ENCODE results near the gene ZMIZ1.

GRCh38 chr10:79236433-79236765 is 167.6 kb downstream of the ZMIZ1 start:
- no peak for TF ChIP-seq CTCF (conservative IDR thresholded peaks at IDR 0.05; ENCODE audit: low read depth in 2 of 2)
- no peak for TF ChIP-seq REST (IDR thresholded peaks at IDR 0.05; ENCODE audit: unreplicated experiment)
- TF ChIP-seq EZH2 (IDR thresholded peaks at IDR 0.05; ENCODE audit: low read depth, unreplicated experiment) = no peak
- TF ChIP-seq POLR2AphosphoS5 (IDR thresholded peaks at IDR 0.05; ENCODE audit: low read depth) = 0 out of 2 replicates have a peak, but pooled peaks have one; percentile 25
- TF ChIP-seq EZH2phosphoT487 (IDR thresholded peaks at IDR 0.05; ENCODE audit: unreplicated experiment) = no peak
- no peak for TF ChIP-seq CREB1 (CRISPR knock-in tag; IDR thresholded peaks at IDR 0.05; ENCODE audit: low read depth)
- TF ChIP-seq ZNF114 (CRISPR knock-in tag; IDR thresholded peaks at IDR 0.05) = no peak
- TF ChIP-seq ETS1 (IDR thresholded peaks at IDR 0.05) = no peak
- TF ChIP-seq JUNB (IDR thresholded peaks at IDR 0.05; ENCODE audit: unreplicated experiment) = no peak
- TF ChIP-seq NANOG (IDR thresholded peaks at IDR 0.05; ENCODE audit: borderline replicate concordance) = no peak

Measured in GM23338 (cell line).